ENCODE results near the gene BICD1. TPM values are rescaled to one million over a fixed set of nuclear protein-coding genes. Genes with fewer than 3 reads are reported as not detected.
A peak's percentile ranks its signal among the peaks of the same experiment; 100 is the strongest.

Gene BICD1
- total and polyA plus RNA-seq, 2 donors from 2014 or later: 3.8 to 36.7 TPM

- Histone ChIP-seq H3K9ac (ENCODE audit: low read length in 3 of 3) (no peak overlapping the region), H3K4me1 (ENCODE audit: control insufficient read depth in 2 of 3, insufficient read depth in 2 of 3, low read depth in 1 of 3, low read length in 3 of 3) (peaks cover 0 to 2% (median 0%) of the 10 kb centered on the region in 3 donors), H3K36me3 (ENCODE audit: control insufficient read depth in 2 of 3, insufficient read depth in 3 of 3, low read length in 3 of 3) (no peaks in the 10 kb centered on the region), H3K27me3 (ENCODE audit: control insufficient read depth, insufficient read depth, low read length) (no peaks in the 10 kb centered on the region), H3K9me3 (ENCODE audit: control insufficient read depth in 2 of 3, insufficient read depth in 1 of 3, low read length in 3 of 3) (no peaks in the 10 kb centered on the region), H3K4me3 (ENCODE audit: low read length in 3 of 3) (no peak overlapping the region), H3K27ac (ENCODE audit: low read depth in 2 of 2, low read length in 2 of 2) (no peak overlapping the region)
- no peak for TF ChIP-seq CTCF (IDR thresholded peaks at IDR 0.05; ENCODE audit: borderline replicate concordance, extremely low read depth, insufficient read depth)
- intact Hi-C loops (cut with DNase I): no loop called here
- no peak for FAIRE-seq
- DNase-seq: no peak
Observed at GRCh38 chr12:32151086-32151485, 44.4 kb downstream of the BICD1 start.

- no peak overlapping the region for H3K27ac ChIP-seq (ENCODE audit: low read depth in 2 of 2, low read length in 2 of 2)
- no peaks in the 10 kb centered on the region for H3K27me3 ChIP-seq (ENCODE audit: control insufficient read depth, insufficient read depth, low read length)
- no peak overlapping the region for H3K4me3 ChIP-seq (ENCODE audit: low read length in 3 of 3)
- H3K9me3 ChIP-seq (ENCODE audit: control insufficient read depth in 2 of 3, insufficient read depth in 1 of 3, low read length in 3 of 3): no peaks in the 10 kb centered on the region
- FAIRE-seq (no peak), DNase-seq (no peak)
- no peak overlapping the region for H3K9ac ChIP-seq (ENCODE audit: low read length in 3 of 3)
- TF ChIP-seq CTCF (IDR thresholded peaks at IDR 0.05; ENCODE audit: borderline replicate concordance, extremely low read depth, insufficient read depth): no peak
- peaks cover 0 to 2% (median 0%) of the 10 kb centered on the region in 3 donors for H3K4me1 ChIP-seq (ENCODE audit: control insufficient read depth in 2 of 3, insufficient read depth in 2 of 3, low read depth in 1 of 3, low read length in 3 of 3)
- intact Hi-C loops (cut with DNase I): no loop called here
- no peaks in the 10 kb centered on the region for H3K36me3 ChIP-seq (ENCODE audit: control insufficient read depth in 2 of 3, insufficient read depth in 3 of 3, low read length in 3 of 3)
Observed at GRCh38 chr12:32151552-32151951, 44.9 kb downstream of the BICD1 start.

- Histone ChIP-seq H3K36me3 (ENCODE audit: control insufficient read depth in 2 of 3, insufficient read depth in 3 of 3, low read length in 3 of 3) (no peaks in the 10 kb centered on the region), H3K4me1 (ENCODE audit: control insufficient read depth in 2 of 3, insufficient read depth in 2 of 3, low read depth in 1 of 3, low read length in 3 of 3) (peaks cover 0 to 2% (median 0%) of the 10 kb centered on the region in 3 donors), H3K9ac (ENCODE audit: low read length in 3 of 3) (no peak overlapping the region), H3K4me3 (ENCODE audit: low read length in 3 of 3) (no peak overlapping the region), H3K27ac (ENCODE audit: low read depth in 2 of 2, low read length in 2 of 2) (no peak overlapping the region), H3K9me3 (ENCODE audit: control insufficient read depth in 2 of 3, insufficient read depth in 1 of 3, low read length in 3 of 3) (no peaks in the 10 kb centered on the region), H3K27me3 (ENCODE audit: control insufficient read depth, insufficient read depth, low read length) (no peaks in the 10 kb centered on the region)
- no peak for TF ChIP-seq CTCF (IDR thresholded peaks at IDR 0.05; ENCODE audit: borderline replicate concordance, extremely low read depth, insufficient read depth)
- FAIRE-seq: no peak
- DNase-seq: peak in 3 of 5 donors; percentile 19 to 54 (median 48)
- intact Hi-C loops (cut with DNase I): no loop called here
Observed at GRCh38 chr12:32155041-32155440, 48.4 kb downstream of the BICD1 start.

GRCh38 chr12:32155961-32156529 is 49.4 kb downstream of the BICD1 start:
- no peak overlapping the region for H3K4me3 ChIP-seq (ENCODE audit: low read length in 3 of 3)
- peaks cover 0 to 2% (median 0%) of the 10 kb centered on the region in 3 donors for H3K4me1 ChIP-seq (ENCODE audit: control insufficient read depth in 2 of 3, insufficient read depth in 2 of 3, low read depth in 1 of 3, low read length in 3 of 3)
- DNase-seq: peak in 2 of 5 donors; percentile 29
- intact Hi-C loops (cut with DNase I): no loop called here
- FAIRE-seq: no peak
- no peaks in the 10 kb centered on the region for H3K27me3 ChIP-seq (ENCODE audit: control insufficient read depth, insufficient read depth, low read length)
- TF ChIP-seq CTCF (IDR thresholded peaks at IDR 0.05; ENCODE audit: borderline replicate concordance, extremely low read depth, insufficient read depth): no peak
- H3K36me3 ChIP-seq (ENCODE audit: control insufficient read depth in 2 of 3, insufficient read depth in 3 of 3, low read length in 3 of 3): no peaks in the 10 kb centered on the region
- H3K27ac ChIP-seq (ENCODE audit: low read depth in 2 of 2, low read length in 2 of 2): no peak overlapping the region
- no peak overlapping the region for H3K9ac ChIP-seq (ENCODE audit: low read length in 3 of 3)
- no peaks in the 10 kb centered on the region for H3K9me3 ChIP-seq (ENCODE audit: control insufficient read depth in 2 of 3, insufficient read depth in 1 of 3, low read length in 3 of 3)
